Keratinocyte (primary cell): ENCODE results near the gene ZMIZ1. TPM values are rescaled to one million over a fixed set of nuclear protein-coding genes. Genes with fewer than 3 reads are reported as not detected.

Source experiments
- DNase-seq: peaks from one replicate; pipeline ENCODE4 v3.0.0-alpha.2; 2011; ENCODE audit warnings: low read depth, missing footprints, low spot score
- FAIRE-seq: peaks from 2 replicates; lab custom pipeline; 2011; peaks lifted over from hg19 to GRCh38; lab: Jason Lieb, UNC
- H2AFZ ChIP-seq: 2 replicates; pipeline ENCODE4 v1.6.0; 2012; ENCODE audit warnings: low read length, control low read depth, inconsistent platforms; ENCODE audit not compliant: control insufficient read depth
- H3K27ac ChIP-seq: 2 replicates; pipeline ENCODE4 v1.5.1; 2011; ENCODE audit warnings: low read length; ENCODE audit not compliant: control insufficient read depth, insufficient read depth
- H3K27me3 ChIP-seq: 3 replicates; pipeline ENCODE4 v1.6.0; 2011; ENCODE audit warnings: low read length; ENCODE audit not compliant: control insufficient read depth, insufficient read depth; ENCODE audit errors: extremely low read depth
- H3K36me3 ChIP-seq, 2 experiments: 2 replicates in 1 of 2; 3 replicates in 1 of 2; pipeline ENCODE4 v1.5.1; 2011; ENCODE audit warnings: low read length in 2 of 2, mild to moderate bottlenecking in 1 of 2; ENCODE audit not compliant: control insufficient read depth in 2 of 2, insufficient read depth in 2 of 2; ENCODE audit errors: extremely low read depth in 1 of 2
- H3K4me1 ChIP-seq: 3 replicates; pipeline ENCODE4 v1.5.1; 2011; ENCODE audit warnings: low read length; ENCODE audit not compliant: control insufficient read depth, insufficient read depth; ENCODE audit errors: extremely low read depth
- H3K4me2 ChIP-seq: 3 replicates; pipeline ENCODE4 v1.6.0; 2011; ENCODE audit warnings: low read depth, low read length; ENCODE audit not compliant: control insufficient read depth, insufficient read depth; ENCODE audit errors: extremely low read depth
- H3K4me3 ChIP-seq, 3 experiments: fragments of 200-600 bp in 1 of 3; sonication (generic) in 1 of 3; 2 replicates in 2 of 3; 3 replicates in 1 of 3; pipeline ENCODE4 v1.5.1; 2011 to 2016; ENCODE audit warnings: low read length in 3 of 3, mild to moderate bottlenecking in 3 of 3, control low read depth in 2 of 3, inconsistent platforms in 1 of 3, low read depth in 1 of 3, mixed read lengths in 1 of 3, mixed run types in 1 of 3, moderate library complexity in 1 of 3; ENCODE audit not compliant: control insufficient read depth in 2 of 3, insufficient read depth in 2 of 3; ENCODE audit errors: extremely low read depth in 1 of 3
- H3K79me2 ChIP-seq: 2 replicates; pipeline ENCODE4 v1.6.0; 2012; ENCODE audit warnings: low read length; ENCODE audit not compliant: control insufficient read depth, insufficient read depth
- H3K9ac ChIP-seq: 3 replicates; pipeline ENCODE4 v1.6.0; 2011; ENCODE audit warnings: low read length; ENCODE audit not compliant: control insufficient read depth, insufficient read depth; ENCODE audit errors: extremely low read depth
- H3K9me1 ChIP-seq: 3 replicates; pipeline ENCODE4 v1.6.0; 2011; ENCODE audit warnings: low read length; ENCODE audit not compliant: control insufficient read depth, insufficient read depth; ENCODE audit errors: extremely low read depth
- H3K9me3 ChIP-seq: 2 replicates; pipeline ENCODE4 v1.5.1; 2012; ENCODE audit warnings: low read depth, low read length; ENCODE audit not compliant: control insufficient read depth
- H4K20me1 ChIP-seq: 3 replicates; pipeline ENCODE4 v1.6.0; 2011; ENCODE audit warnings: low read length; ENCODE audit not compliant: control insufficient read depth, insufficient read depth; ENCODE audit errors: extremely low read depth
- EZH2 ChIP-seq: IDR thresholded peaks from one replicate; pipeline ENCODE4 v1.6.1; 2012; ENCODE audit warnings: inconsistent platforms, mild to moderate bottlenecking, low read length, moderate library complexity
- dilution Hi-C: fragments of 300-500 bp; cut with MboI; formaldehyde crosslinking; loops from one replicate; pipeline ENCODE4 v1.7.0; 2020; ENCODE audit warnings: low sequenced_read_pairs; ENCODE audit not compliant: extremely low pct_ligation_motif_present
- polyA plus RNA-seq, 5 experiments: library from polyadenylated mRNA; depleted of rRNA in 3 of 5; stranded (reverse) in 3 of 5; stranded (forward) in 1 of 5; unstranded in 1 of 5; fragments of >200 nt; gene quantifications; 1 replicate in 1 of 5; 2 replicates in 3 of 5; 3 replicates in 1 of 5; pipeline versions ENCODE4 v1.2.1 to v1.2.3, GENCODE V29; 2011 to 2012; ENCODE audit warnings: missing spikeins in 2 of 5, low read depth in 1 of 5, low replicate concordance in 1 of 5
- TF ChIP-seq, protein P1 (sequence below), 3 experiments: IDR thresholded peaks in 1 of 3; conservative IDR thresholded peaks in 1 of 3; optimal IDR thresholded peaks in 1 of 3; 2 replicates in 2 of 3; 3 replicates in 1 of 3; pipeline versions ENCODE3 to v1.5.1; 2011; ENCODE audit warnings: low read length in 3 of 3, mild to moderate bottlenecking in 3 of 3, moderate library complexity in 2 of 3, control low read depth in 1 of 3, inconsistent platforms in 1 of 3; ENCODE audit not compliant: insufficient read depth in 2 of 3; ENCODE audit errors: extremely low read depth in 1 of 3

The ZMIZ1 gene
- polyA plus RNA-seq, 1 donor (not counting 4 experiments of a cell fraction or from before 2014, with no cell fraction given) = 1.8 TPM

DNA sequence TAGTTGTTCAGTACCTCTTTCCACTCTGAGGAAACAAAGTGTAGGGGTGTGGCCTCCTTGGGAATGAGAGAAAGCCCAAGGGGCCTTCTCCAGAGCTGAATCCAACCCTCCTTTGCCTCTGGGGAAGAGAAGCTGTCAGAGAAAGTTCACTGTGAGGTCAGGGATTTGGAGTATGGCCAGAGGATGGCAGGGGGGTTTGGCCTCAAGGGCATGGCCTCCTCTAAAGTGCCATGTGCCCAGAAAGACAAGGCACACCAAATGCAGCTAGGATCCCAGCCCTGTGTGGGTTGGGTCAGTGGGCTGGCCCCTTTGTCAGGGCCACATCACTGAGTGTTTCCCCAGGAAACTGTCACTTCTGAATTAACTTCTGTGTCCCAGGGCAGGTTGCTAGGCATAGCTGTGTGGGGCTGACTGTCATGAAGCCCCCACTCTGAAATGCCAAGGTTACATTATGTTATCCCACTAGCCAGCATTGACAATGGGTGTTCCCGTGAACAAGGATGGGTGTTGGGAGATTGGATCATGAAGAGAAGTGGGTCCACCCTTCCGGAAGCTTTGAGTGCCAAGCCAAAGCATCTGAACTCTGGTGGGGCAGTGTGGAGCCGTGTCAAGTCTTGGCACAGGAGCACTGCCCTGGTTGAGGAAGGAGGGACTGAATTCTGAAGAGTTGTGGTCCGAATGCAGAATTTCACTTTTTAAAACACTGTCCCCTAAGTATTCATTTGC is 123.3 kb downstream of the ZMIZ1 start:
- FAIRE-seq (no peak), DNase-seq (no peak)
- Histone ChIP-seq H3K9me3 (no peaks in the 10 kb centered on the region), H3K79me2 (no peaks in the 10 kb centered on the region), H2AFZ (no peak overlapping the region), H3K27me3 (no peaks in the 10 kb centered on the region), H3K4me2 (no peak overlapping the region), H3K4me1 (peaks cover 29% of the 10 kb centered on the region), H3K36me3 (peaks cover 5% of the 10 kb centered on the region in 2 experiments), H4K20me1 (peaks cover 2% of the 10 kb centered on the region), H3K27ac (no peak overlapping the region), H3K9ac (no peak overlapping the region), H3K9me1 (no peaks in the 10 kb centered on the region), H3K4me3 (no peak overlapping the region)
- TF ChIP-seq, protein P1, sequence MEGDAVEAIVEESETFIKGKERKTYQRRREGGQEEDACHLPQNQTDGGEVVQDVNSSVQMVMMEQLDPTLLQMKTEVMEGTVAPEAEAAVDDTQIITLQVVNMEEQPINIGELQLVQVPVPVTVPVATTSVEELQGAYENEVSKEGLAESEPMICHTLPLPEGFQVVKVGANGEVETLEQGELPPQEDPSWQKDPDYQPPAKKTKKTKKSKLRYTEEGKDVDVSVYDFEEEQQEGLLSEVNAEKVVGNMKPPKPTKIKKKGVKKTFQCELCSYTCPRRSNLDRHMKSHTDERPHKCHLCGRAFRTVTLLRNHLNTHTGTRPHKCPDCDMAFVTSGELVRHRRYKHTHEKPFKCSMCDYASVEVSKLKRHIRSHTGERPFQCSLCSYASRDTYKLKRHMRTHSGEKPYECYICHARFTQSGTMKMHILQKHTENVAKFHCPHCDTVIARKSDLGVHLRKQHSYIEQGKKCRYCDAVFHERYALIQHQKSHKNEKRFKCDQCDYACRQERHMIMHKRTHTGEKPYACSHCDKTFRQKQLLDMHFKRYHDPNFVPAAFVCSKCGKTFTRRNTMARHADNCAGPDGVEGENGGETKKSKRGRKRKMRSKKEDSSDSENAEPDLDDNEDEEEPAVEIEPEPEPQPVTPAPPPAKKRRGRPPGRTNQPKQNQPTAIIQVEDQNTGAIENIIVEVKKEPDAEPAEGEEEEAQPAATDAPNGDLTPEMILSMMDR (optimal IDR thresholded peaks at IDR 0.05 in 1 of 3, IDR thresholded peaks at IDR 0.05 in 1 of 3, conservative IDR thresholded peaks at IDR 0.05 in 1 of 3; ENCODE audit: extremely low read depth in 1 of 3, insufficient read depth in 2 of 3, low read length in 3 of 3) = no peak
- no peak for TF ChIP-seq EZH2
- dilution Hi-C loops = no loop called here

DNA sequence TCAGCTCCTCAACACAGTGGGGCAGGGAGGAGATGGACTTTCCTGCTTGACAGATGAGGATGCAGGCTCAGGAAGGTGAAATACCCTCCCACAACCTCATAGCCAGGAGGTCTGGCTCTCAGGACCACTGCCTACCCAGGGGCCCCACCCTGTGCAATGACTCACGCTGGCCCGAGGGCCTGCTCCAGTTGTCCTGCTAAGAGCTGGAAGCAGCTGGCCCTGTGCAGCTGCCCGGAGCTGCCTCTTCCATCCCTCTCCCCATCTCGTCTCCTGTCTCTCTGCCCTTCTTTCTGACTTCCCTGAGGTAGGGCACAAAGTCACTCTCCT is 123.9 kb downstream of the ZMIZ1 start:
- no peak overlapping the region for H3K4me3 ChIP-seq
- no peak overlapping the region for H2AFZ ChIP-seq
- H3K9me3 ChIP-seq = no peaks in the 10 kb centered on the region
- H3K9ac ChIP-seq = no peak overlapping the region
- TF ChIP-seq EZH2 = no peak
- TF ChIP-seq, protein P1 (optimal IDR thresholded peaks at IDR 0.05 in 1 of 3, IDR thresholded peaks at IDR 0.05 in 1 of 3, conservative IDR thresholded peaks at IDR 0.05 in 1 of 3; ENCODE audit: extremely low read depth in 1 of 3, insufficient read depth in 2 of 3, low read length in 3 of 3) = no peak
- dilution Hi-C loops = no loop called here
- DNase-seq (no peak), FAIRE-seq (no peak)
- H3K36me3 ChIP-seq = peaks cover 5% of the 10 kb centered on the region in 2 experiments
- no peak overlapping the region for H3K27ac ChIP-seq
- peaks cover 29% of the 10 kb centered on the region for H3K4me1 ChIP-seq
- H3K9me1 ChIP-seq = no peaks in the 10 kb centered on the region
- H3K4me2 ChIP-seq = no peak overlapping the region
- H4K20me1 ChIP-seq = peaks cover 2% of the 10 kb centered on the region
- H3K79me2 ChIP-seq = no peaks in the 10 kb centered on the region
- no peaks in the 10 kb centered on the region for H3K27me3 ChIP-seq
